Thyroid gland (tissue), 4 donors: ENCODE measurements around the gene NTN5.
"Not testable (repeated sequence)": the region's sequence is repeated elsewhere in the genome, so short reads cannot be mapped to it uniquely, and the experiment has no call there.

ENCODE experiments used
- CTCF ChIP-seq, 6 experiments: fragments of 200-600 bp in 3 of 6; fragments of 450-650 bp in 3 of 6; sonication (generic) in 3 of 6; IDR thresholded peaks; one replicate each; pipeline ENCODE4 v1.5.1; 2016 to 2019; ENCODE audit warnings: antibody characterized with exemption in 6 of 6, mild to moderate bottlenecking in 2 of 6, inconsistent platforms in 1 of 6, moderate library complexity in 1 of 6
- POLR2A ChIP-seq, 2 donors: fragments of 450-650 bp; IDR thresholded peaks; one replicate each; pipeline ENCODE4 v1.6.1; 2017; ENCODE audit warnings: antibody characterized with exemption in 2 of 2, mild to moderate bottlenecking in 2 of 2, moderate library complexity in 1 of 2

GRCh38 chr19:48693629-48694028 lies 20.8 kb upstream of the NTN5 start:
- not testable (repeated sequence) for TF ChIP-seq POLR2A, CTCF (IDR thresholded peaks at IDR 0.05)
